ENCODE results near the gene UBQLN4. TPM values are rescaled to one million over a fixed set of nuclear protein-coding genes. Genes with fewer than 3 reads are reported as not detected.

Gene UBQLN4
- total RNA-seq, 1 donor from 2014 or later: 61.9 TPM

DNA sequence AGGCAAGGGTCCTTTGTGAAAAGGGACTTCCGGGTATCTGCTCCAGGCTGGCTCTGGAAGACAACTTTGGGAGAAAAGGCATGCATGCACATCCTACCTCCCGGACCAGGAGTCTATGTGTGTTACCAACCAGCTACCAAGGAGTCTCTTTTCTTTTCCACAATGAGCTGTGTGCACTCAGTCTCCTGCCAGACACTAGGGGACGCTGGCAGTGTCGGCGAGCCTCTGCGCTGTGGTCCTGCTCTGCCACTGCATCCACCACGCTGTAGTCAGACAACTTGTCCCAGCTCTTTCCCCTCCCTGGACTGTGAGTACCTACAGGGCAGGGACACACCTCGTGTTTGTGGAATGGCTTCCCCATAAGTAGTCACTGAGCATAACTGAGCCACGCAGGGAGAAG, 27.7 kb downstream of the UBQLN4 start:
- H3K27me3 Mint-ChIP-seq (ENCODE audit: low read depth): peaks cover 1% of the 10 kb centered on the region
- H3K9me3 Mint-ChIP-seq: no peaks in the 10 kb centered on the region
- no peak overlapping the region for H3K27ac Mint-ChIP-seq
- H3K4me1 Mint-ChIP-seq: peaks cover 6% of the 10 kb centered on the region
- H3K4me3 Mint-ChIP-seq: no peak overlapping the region
- no peak for TF ChIP-seq CTCF (IDR thresholded peaks at IDR 0.05; ENCODE audit: unreplicated experiment)
- no peaks in the 10 kb centered on the region for H3K36me3 Mint-ChIP-seq
- DNase-seq (ENCODE audit: low spot score in 2 of 2, unreplicated experiment in 2 of 2): no peak

DNA sequence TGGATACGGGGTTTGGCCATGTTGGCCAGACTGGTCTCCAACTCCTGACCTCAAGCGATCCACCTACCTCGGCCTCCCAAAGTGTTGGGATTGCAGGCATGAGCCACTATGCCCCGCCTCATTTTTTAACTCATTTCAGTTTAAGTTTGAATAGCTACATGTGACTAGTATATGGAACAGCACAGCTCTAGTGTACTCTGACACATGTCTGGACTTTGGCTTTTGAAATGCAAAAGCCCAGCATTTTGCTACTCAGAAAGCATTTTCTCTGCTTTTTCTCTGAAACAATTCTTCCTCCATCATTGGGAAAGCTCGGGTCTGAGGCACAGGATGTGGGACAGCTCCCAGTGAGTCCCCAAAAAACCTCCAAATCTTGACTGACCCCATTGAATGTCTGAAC, 28.8 kb downstream of the UBQLN4 start:
- H3K36me3 Mint-ChIP-seq: peaks cover 1% of the 10 kb centered on the region
- H3K4me1 Mint-ChIP-seq: peaks cover 13% of the 10 kb centered on the region
- H3K27ac Mint-ChIP-seq: no peak overlapping the region
- no peaks in the 10 kb centered on the region for H3K9me3 Mint-ChIP-seq
- no peak for TF ChIP-seq CTCF (IDR thresholded peaks at IDR 0.05; ENCODE audit: unreplicated experiment)
- H3K27me3 Mint-ChIP-seq (ENCODE audit: low read depth): peaks cover 1% of the 10 kb centered on the region
- no peak overlapping the region for H3K4me3 Mint-ChIP-seq
- no peak for DNase-seq (ENCODE audit: low spot score in 2 of 2, unreplicated experiment in 2 of 2)

DNA sequence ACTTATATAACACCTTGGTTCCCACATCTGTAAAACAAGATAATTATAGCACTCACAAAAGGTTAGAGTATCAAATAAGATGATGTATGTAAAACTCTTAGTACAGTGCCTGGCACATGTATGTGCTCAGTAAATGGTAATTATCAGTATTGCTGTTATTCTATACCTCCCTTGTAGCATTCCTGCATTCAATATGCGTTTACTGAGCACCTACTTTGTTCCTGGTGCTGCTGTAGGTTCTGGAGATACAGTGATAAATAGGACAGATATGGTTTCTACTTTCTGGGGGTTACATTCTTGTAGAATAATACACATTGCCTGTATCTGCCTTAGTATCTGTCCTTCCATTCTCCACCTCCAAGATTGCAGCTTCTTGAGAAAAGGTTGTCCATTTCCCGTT, 31.6 kb downstream of the UBQLN4 start:
- TF ChIP-seq CTCF (IDR thresholded peaks at IDR 0.05; ENCODE audit: unreplicated experiment): no peak
- peaks cover 13% of the 10 kb centered on the region for H3K36me3 Mint-ChIP-seq
- no peaks in the 10 kb centered on the region for H3K9me3 Mint-ChIP-seq

DNA sequence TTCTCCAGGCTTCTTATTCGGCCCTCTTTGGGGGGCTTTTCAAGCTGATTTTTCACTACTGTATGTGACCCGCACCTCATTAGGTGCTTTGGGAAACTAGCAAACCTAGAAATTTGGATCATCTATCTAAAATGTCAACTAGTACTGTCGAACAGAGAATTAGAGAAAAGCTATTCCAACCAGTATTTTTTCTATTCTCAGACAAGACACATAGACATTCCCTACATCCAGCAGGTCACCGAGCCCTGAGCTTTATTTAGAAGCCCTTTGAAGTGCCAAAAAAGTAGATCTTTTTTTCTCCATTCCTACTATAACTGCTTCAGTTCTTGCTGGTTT, 32.5 kb downstream of the UBQLN4 start:
- peak overlapping the region; percentile 92 for H3K27ac Mint-ChIP-seq
- H3K9me3 Mint-ChIP-seq: no peaks in the 10 kb centered on the region
- peaks cover 1% of the 10 kb centered on the region for H3K27me3 Mint-ChIP-seq (ENCODE audit: low read depth)
- H3K36me3 Mint-ChIP-seq: peaks cover 17% of the 10 kb centered on the region
- TF ChIP-seq CTCF (IDR thresholded peaks at IDR 0.05; ENCODE audit: unreplicated experiment): no peak
- peaks cover 22% of the 10 kb centered on the region for H3K4me1 Mint-ChIP-seq
- no peak for DNase-seq (ENCODE audit: low spot score in 2 of 2, unreplicated experiment in 2 of 2)
- H3K4me3 Mint-ChIP-seq: peak overlapping the region; percentile 96

More for the DNA sequence above, 31.6 kb downstream of the UBQLN4 start:
- peaks cover 22% of the 10 kb centered on the region for H3K4me1 Mint-ChIP-seq
- peaks cover 1% of the 10 kb centered on the region for H3K27me3 Mint-ChIP-seq (ENCODE audit: low read depth)
- H3K4me3 Mint-ChIP-seq: no peak overlapping the region
- H3K27ac Mint-ChIP-seq: no peak overlapping the region
- DNase-seq (ENCODE audit: low spot score in 2 of 2, unreplicated experiment in 2 of 2): no peak

- H3K9me3 Mint-ChIP-seq: no peaks in the 10 kb centered on the region
- no peak for TF ChIP-seq CTCF (IDR thresholded peaks at IDR 0.05; ENCODE audit: unreplicated experiment)
- peak within 1 kb of the TSS; percentile 96 for H3K4me3 Mint-ChIP-seq
- peaks cover 1% of the 10 kb centered on the region for H3K27me3 Mint-ChIP-seq (ENCODE audit: low read depth)
- H3K36me3 Mint-ChIP-seq: peaks cover 17% of the 10 kb centered on the region
- peak; percentile 68 to 83 for DNase-seq (ENCODE audit: low spot score in 2 of 2, unreplicated experiment in 2 of 2)
- H3K4me1 Mint-ChIP-seq: peaks cover 18% of the 10 kb centered on the region
- peak within 1 kb of the TSS; percentile 93 for H3K27ac Mint-ChIP-seq
These were observed 33.1 kb downstream of the UBQLN4 start, which contains the start of gene SSR2 for GRCh38 chr1:156020293-156021092. TSS of gene SSR2 (minus strand) at chr1:156020951. CDS start at chr1:156020167, 784 bp downstream.
